CD8-positive, alpha-beta memory T cell (primary cell): ENCODE measurements around the gene OR1S1. TPM values are rescaled to one million over a fixed set of nuclear protein-coding genes. Genes with fewer than 3 reads are reported as not detected.

ENCODE experiments used
- CTCF ChIA-PET: fragments of 350-600 bp; sonication (Branson Sonifier 250); formaldehyde crosslinking; loops from one replicate; lab custom pipeline; 2021; ENCODE audit warnings: antibody characterized with exemption; lab: Charles Lee
- POLR2A ChIA-PET: fragments of 350-600 bp; sonication (Branson Sonifier 250); formaldehyde crosslinking; loops from one replicate; lab custom pipeline; 2021; ENCODE audit warnings: antibody characterized with exemption; lab: Charles Lee
- DNase-seq, 5 donors: peaks; one replicate each; pipeline versions ENCODE4 v3.0.0 to v3.0.0-alpha.2; 2020 to 2022; ENCODE audit warnings: mixed read lengths in 1 of 5
- H3K27ac ChIP-seq: one replicate; pipeline ENCODE4 v1.7.0; 2013; ENCODE audit warnings: low read depth, mild to moderate bottlenecking, low read length, moderate library complexity
- H3K27me3 ChIP-seq: 2 replicates; pipeline ENCODE4 v1.7.0; 2013; ENCODE audit warnings: low read length, mild to moderate bottlenecking; ENCODE audit not compliant: insufficient read depth, poor library complexity, severe bottlenecking
- H3K36me3 ChIP-seq: 2 replicates; pipeline ENCODE4 v1.7.0; 2013; ENCODE audit warnings: mild to moderate bottlenecking, low read length, moderate library complexity; ENCODE audit not compliant: insufficient read depth
- H3K4me1 ChIP-seq: 2 replicates; pipeline ENCODE4 v1.7.0; 2013; ENCODE audit warnings: mild to moderate bottlenecking, low read length, moderate library complexity; ENCODE audit not compliant: insufficient read depth
- H3K4me3 ChIP-seq: 2 replicates; pipeline ENCODE4 v1.7.0; 2013; ENCODE audit warnings: mild to moderate bottlenecking, low read length
- H3K9me3 ChIP-seq: 2 replicates; pipeline ENCODE4 v1.7.0; 2013; ENCODE audit warnings: mild to moderate bottlenecking, low read length
- H3K27ac Mint-ChIP-seq, 8 donors: one replicate each; pipeline ENCODE4 v1.8.0; 2020 to 2021; ENCODE audit warnings: mixed read lengths in 8 of 8, mild to moderate bottlenecking in 6 of 8, inconsistent platforms in 3 of 8, moderate library complexity in 3 of 8
- H3K27me3 Mint-ChIP-seq, 2 donors: one replicate each; pipeline ENCODE4 v1.8.0; 2020 to 2021; ENCODE audit warnings: mixed read lengths in 2 of 2, mild to moderate bottlenecking in 1 of 2, moderate library complexity in 1 of 2
- H3K36me3 Mint-ChIP-seq, 3 donors: one replicate each; pipeline ENCODE4 v1.8.0; 2020 to 2021; ENCODE audit warnings: mixed read lengths in 3 of 3, inconsistent platforms in 1 of 3, mild to moderate bottlenecking in 1 of 3
- H3K4me1 Mint-ChIP-seq, 3 donors: one replicate each; pipeline ENCODE4 v1.8.0; 2020 to 2021; ENCODE audit warnings: mixed read lengths in 3 of 3, inconsistent platforms in 1 of 3, mild to moderate bottlenecking in 1 of 3
- H3K4me3 Mint-ChIP-seq, 7 donors: one replicate each; pipeline ENCODE4 v1.8.0; 2020 to 2021; ENCODE audit warnings: mixed read lengths in 7 of 7, mild to moderate bottlenecking in 6 of 7, moderate library complexity in 4 of 7, inconsistent platforms in 2 of 7
- H3K9me3 Mint-ChIP-seq, 5 donors: one replicate each; pipeline ENCODE4 v1.8.0; 2020 to 2022; ENCODE audit warnings: mixed read lengths in 5 of 5, mild to moderate bottlenecking in 3 of 5, moderate library complexity in 2 of 5, inconsistent platforms in 1 of 5
- polyA plus RNA-seq: library from polyadenylated mRNA; unstranded; fragments of 300-500 nt; fragmentation: Illumina TruSeq; gene quantifications from one replicate; pipeline ENCODE4 v1.2.3, GENCODE V29; 2021
- total RNA-seq, 2 experiments: library from RNA; stranded (reverse); gene quantifications; one replicate each; pipeline ENCODE4 v1.2.3, GENCODE V29; 2021

Gene OR1S1
- total and polyA plus RNA-seq, 3 experiments from 2014 or later = not detected

- no peaks in the 10 kb centered on the region for H3K9me3 Mint-ChIP-seq
- no peak for DNase-seq
- peaks cover 0 to under 1% of the 10 kb centered on the region in 2 donors for H3K27me3 Mint-ChIP-seq
- H3K9me3 ChIP-seq = no peaks in the 10 kb centered on the region
- H3K27ac ChIP-seq = no peak within 1 kb of the TSS
- no peak within 1 kb of the TSS for H3K4me3 Mint-ChIP-seq
- no peaks in the 10 kb centered on the region for H3K4me1 ChIP-seq
- CTCF ChIA-PET = no interaction called here
- no peaks in the 10 kb centered on the region for H3K4me1 Mint-ChIP-seq
- H3K4me3 ChIP-seq = no peak within 1 kb of the TSS
- no peaks in the 10 kb centered on the region for H3K36me3 ChIP-seq
- no peaks in the 10 kb centered on the region for H3K27me3 ChIP-seq
- H3K36me3 Mint-ChIP-seq = no peaks in the 10 kb centered on the region
- POLR2A ChIA-PET = no interaction called here
- no peak within 1 kb of the TSS for H3K27ac Mint-ChIP-seq
These were observed 23.8 kb upstream of the OR1S1 start, which contains the start of gene OR9Q2 for GRCh38 chr11:58188770-58189169. Gene OR9Q2, plus strand, starts transcription at chr11:58189070. Its CDS starts 1,421 bp downstream, at chr11:58190491.

- no peaks in the 10 kb centered on the region for H3K36me3 Mint-ChIP-seq
- no peaks in the 10 kb centered on the region for H3K27me3 ChIP-seq
- POLR2A ChIA-PET = no interaction called here
- H3K27me3 Mint-ChIP-seq = no peaks in the 10 kb centered on the region
- no peaks in the 10 kb centered on the region for H3K4me1 ChIP-seq
- DNase-seq = no peak
- H3K4me3 Mint-ChIP-seq = no peak overlapping the region
- no peak overlapping the region for H3K4me3 ChIP-seq
- no peak overlapping the region for H3K27ac ChIP-seq
- CTCF ChIA-PET = no interaction called here
- H3K27ac Mint-ChIP-seq = no peak overlapping the region
- H3K9me3 Mint-ChIP-seq = peaks cover 3 to 10% (median 5%) of the 10 kb centered on the region in 5 donors
- no peaks in the 10 kb centered on the region for H3K9me3 ChIP-seq
- no peaks in the 10 kb centered on the region for H3K4me1 Mint-ChIP-seq
- H3K36me3 ChIP-seq = no peaks in the 10 kb centered on the region
These were observed 20.3 kb upstream of the OR1S1 start for GRCh38 chr11:58192229-58192628.

DNA sequence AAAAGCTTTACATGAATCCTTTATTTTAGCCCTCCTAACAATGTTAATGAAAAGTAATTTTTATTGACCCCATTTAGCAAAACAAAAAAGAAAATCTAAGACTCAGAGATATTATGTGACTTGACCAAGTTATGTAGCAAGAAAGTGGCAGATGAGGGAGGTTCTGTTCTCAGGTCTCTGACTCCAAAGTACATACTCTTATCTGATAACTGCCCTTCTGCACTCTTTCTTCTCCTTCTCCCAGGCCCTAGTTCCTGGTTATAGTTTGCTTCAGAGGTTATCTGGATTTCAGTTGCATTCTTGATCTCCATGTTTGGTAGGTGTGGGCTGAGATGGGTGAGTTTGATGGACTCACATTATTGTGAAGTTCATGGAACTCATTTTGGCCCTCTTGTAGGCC, 19.1 kb upstream of the OR1S1 start:
- H3K36me3 ChIP-seq = no peaks in the 10 kb centered on the region
- no peak overlapping the region for H3K4me3 ChIP-seq
- Mint-ChIP-seq H3K27ac (peak overlapping the region in 1 of 8 donors; percentile 27), H3K36me3 (no peaks in the 10 kb centered on the region), H3K4me1 (no peaks in the 10 kb centered on the region), H3K27me3 (no peaks in the 10 kb centered on the region), H3K4me3 (no peak overlapping the region), H3K9me3 (peaks cover 5 to 17% (median 10%) of the 10 kb centered on the region in 5 donors)
- no peak for DNase-seq
- no peaks in the 10 kb centered on the region for H3K27me3 ChIP-seq
- POLR2A ChIA-PET = no interaction called here
- no peaks in the 10 kb centered on the region for H3K9me3 ChIP-seq
- H3K27ac ChIP-seq = no peak overlapping the region
- no peaks in the 10 kb centered on the region for H3K4me1 ChIP-seq
- CTCF ChIA-PET = no interaction called here

DNA sequence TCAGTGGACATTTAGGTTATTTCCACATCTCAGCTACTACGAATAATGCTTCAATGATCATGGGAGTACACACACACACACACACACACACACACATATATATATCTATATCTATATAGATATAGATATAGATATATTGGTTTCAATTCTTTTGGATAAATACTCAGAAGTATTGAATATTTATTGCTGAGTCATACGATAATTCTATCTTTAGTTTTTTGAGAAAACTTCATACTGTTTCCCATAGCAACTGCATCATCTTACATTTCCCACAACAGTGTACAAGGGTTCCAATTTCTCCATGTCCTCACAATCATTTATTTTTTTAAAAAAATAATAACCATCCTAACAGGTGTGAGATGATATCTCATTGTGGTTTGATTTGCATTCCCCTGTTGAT, 16.6 kb upstream of the OR1S1 start:
- no peaks in the 10 kb centered on the region for H3K9me3 ChIP-seq
- POLR2A ChIA-PET = no interaction called here
- no peaks in the 10 kb centered on the region for H3K36me3 Mint-ChIP-seq

GRCh38 chr11:58199271-58199670, 13.2 kb upstream of the OR1S1 start:
- H3K4me3 Mint-ChIP-seq = no peak overlapping the region
- Histone ChIP-seq H3K4me3 (no peak overlapping the region), H3K4me1 (no peaks in the 10 kb centered on the region), H3K27ac (no peak overlapping the region), H3K27me3 (no peaks in the 10 kb centered on the region), H3K9me3 (no peaks in the 10 kb centered on the region), H3K36me3 (no peaks in the 10 kb centered on the region)
- ChIA-PET POLR2A (no interaction called here), CTCF (no interaction called here)
- H3K9me3 Mint-ChIP-seq = peaks cover 6 to 16% (median 10%) of the 10 kb centered on the region in 5 donors
- no peak for DNase-seq
- peaks cover 2 to 17% of the 10 kb centered on the region in 2 donors for H3K27me3 Mint-ChIP-seq
- no peaks in the 10 kb centered on the region for H3K4me1 Mint-ChIP-seq
- no peak overlapping the region for H3K27ac Mint-ChIP-seq
- H3K36me3 Mint-ChIP-seq = no peaks in the 10 kb centered on the region

More for the DNA sequence above, 16.6 kb upstream of the OR1S1 start:
- no peaks in the 10 kb centered on the region for H3K27me3 ChIP-seq
- Mint-ChIP-seq H3K4me3 (no peak overlapping the region), H3K4me1 (no peaks in the 10 kb centered on the region), H3K27ac (no peak overlapping the region), H3K27me3 (no peaks in the 10 kb centered on the region), H3K9me3 (peaks cover 6 to 17% (median 10%) of the 10 kb centered on the region in 5 donors)
- H3K4me3 ChIP-seq = no peak overlapping the region
- H3K27ac ChIP-seq = no peak overlapping the region
- no peak for DNase-seq
- H3K36me3 ChIP-seq = no peaks in the 10 kb centered on the region
- CTCF ChIA-PET = no interaction called here
- no peaks in the 10 kb centered on the region for H3K4me1 ChIP-seq

GRCh38 chr11:58204042-58204441, 8.5 kb upstream of the OR1S1 start, which contains the start of gene OR1S2:
Gene OR1S2, minus strand, starts transcription at chr11:58204142. Its CDS starts 0 bp downstream, at chr11:58204142.
- no peaks in the 10 kb centered on the region for H3K4me1 Mint-ChIP-seq
- no peak within 1 kb of the TSS for H3K4me3 Mint-ChIP-seq
- no peaks in the 10 kb centered on the region for H3K36me3 Mint-ChIP-seq
- H3K27me3 Mint-ChIP-seq = peaks cover 5 to 23% of the 10 kb centered on the region in 2 donors
- Histone ChIP-seq H3K4me3 (no peak within 1 kb of the TSS), H3K36me3 (no peaks in the 10 kb centered on the region), H3K9me3 (no peaks in the 10 kb centered on the region), H3K27me3 (no peaks in the 10 kb centered on the region), H3K4me1 (no peaks in the 10 kb centered on the region), H3K27ac (no peak within 1 kb of the TSS)
- no peak within 1 kb of the TSS for H3K27ac Mint-ChIP-seq
- H3K9me3 Mint-ChIP-seq = peaks cover 0 to 2% (median 0%) of the 10 kb centered on the region in 5 donors
- CTCF ChIA-PET = no interaction called here
- POLR2A ChIA-PET = no interaction called here
- DNase-seq = no peak

DNA sequence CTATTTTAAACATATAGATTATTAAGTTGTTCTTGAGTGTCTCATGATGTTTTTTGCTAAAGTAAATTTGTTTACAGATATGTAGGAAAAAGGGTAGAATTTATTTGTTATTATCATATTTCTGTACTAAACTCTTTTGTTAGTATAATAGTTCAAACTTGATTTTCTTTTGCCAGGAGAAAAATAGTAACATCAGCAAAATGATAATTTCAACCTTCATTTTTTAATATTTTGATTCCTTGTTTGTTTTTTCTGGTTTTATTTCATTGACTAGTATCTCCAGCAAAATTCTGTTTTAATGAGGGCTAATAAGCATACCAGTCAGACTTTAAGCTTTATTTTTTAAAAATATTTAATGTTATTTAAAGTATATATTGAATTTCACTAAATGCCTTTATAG, 4.0 kb downstream of the OR1S1 start:
- Mint-ChIP-seq H3K4me3 (no peak overlapping the region), H3K36me3 (no peaks in the 10 kb centered on the region), H3K4me1 (no peaks in the 10 kb centered on the region), H3K9me3 (peaks cover 0 to 3% (median 0%) of the 10 kb centered on the region in 5 donors), H3K27me3 (peaks cover 3 to 8% of the 10 kb centered on the region in 2 donors), H3K27ac (no peak overlapping the region)
- H3K36me3 ChIP-seq = no peaks in the 10 kb centered on the region
- POLR2A ChIA-PET = no interaction called here
- CTCF ChIA-PET = no interaction called here
- no peaks in the 10 kb centered on the region for H3K4me1 ChIP-seq
- no peak for DNase-seq
- H3K27ac ChIP-seq = no peak overlapping the region
- H3K9me3 ChIP-seq = no peaks in the 10 kb centered on the region
- no peaks in the 10 kb centered on the region for H3K27me3 ChIP-seq
- no peak overlapping the region for H3K4me3 ChIP-seq

GRCh38 chr11:58222721-58223120, 10.2 kb downstream of the OR1S1 start:
- H3K27ac Mint-ChIP-seq = no peak overlapping the region
- Histone ChIP-seq H3K27me3 (no peaks in the 10 kb centered on the region), H3K9me3 (no peaks in the 10 kb centered on the region), H3K27ac (no peak overlapping the region), H3K4me3 (no peak overlapping the region), H3K36me3 (no peaks in the 10 kb centered on the region), H3K4me1 (no peaks in the 10 kb centered on the region)
- CTCF ChIA-PET = no interaction called here
- POLR2A ChIA-PET = no interaction called here
- H3K4me3 Mint-ChIP-seq = no peak overlapping the region
- peaks cover 6 to 13% of the 10 kb centered on the region in 2 donors for H3K27me3 Mint-ChIP-seq
- H3K36me3 Mint-ChIP-seq = no peaks in the 10 kb centered on the region
- DNase-seq = no peak
- H3K4me1 Mint-ChIP-seq = no peaks in the 10 kb centered on the region
- peaks cover 0 to 3% (median 0%) of the 10 kb centered on the region in 5 donors for H3K9me3 Mint-ChIP-seq
